GM18511 (cell line): Measurements from ENCODE around the gene UBL4B.
"Not testable (repeated sequence)": the region's sequence is repeated elsewhere in the genome, so short reads cannot be mapped to it uniquely, and the experiment has no call there.

Source experiments
- ATAC-seq: cut with Tn5 transposase; IDR thresholded peaks from one replicate; pipeline ENCODE4 v1.9.1; 2021; ENCODE audit warnings: mild to moderate bottlenecking, moderate library complexity; ENCODE audit not compliant: unreplicated experiment

UBL4B gene

GRCh38 chr1:110112143-110112542, at the start of gene UBL4B:
TSS of gene UBL4B (plus strand) at chr1:110112443. CDS start at chr1:110112535, 92 bp downstream.
- ATAC-seq, result no peak

GRCh38 chr1:110062612-110063011, 49.6 kb upstream of the UBL4B start:
- ATAC-seq, result no peak

GRCh38 chr1:110063781-110064180, 48.5 kb upstream of the UBL4B start:
- no peak for ATAC-seq

- no peak for ATAC-seq
Measured at GRCh38 chr1:110064576-110065337, 47.5 kb upstream of the UBL4B start.

GRCh38 chr1:110065841-110066240, 46.4 kb upstream of the UBL4B start:
- no peak for ATAC-seq

- no peak for ATAC-seq
Measured at GRCh38 chr1:110067479-110067892, 44.8 kb upstream of the UBL4B start.

- ATAC-seq, result no peak
Measured at GRCh38 chr1:110067893-110068645, 44.2 kb upstream of the UBL4B start.

- no peak for ATAC-seq
Measured at GRCh38 chr1:110068646-110069403, 43.4 kb upstream of the UBL4B start.

GRCh38 chr1:110069404-110070281, 42.6 kb upstream of the UBL4B start:
- no peak for ATAC-seq

- ATAC-seq, result no peak
Measured at GRCh38 chr1:110070282-110070669, 42.0 kb upstream of the UBL4B start.

- ATAC-seq, result no peak
Measured at GRCh38 chr1:110070671-110071242, 41.5 kb upstream of the UBL4B start, which contains the start of gene ALX3. TSS of gene ALX3 (minus strand) at chr1:110070672. CDS start at chr1:110070612, 60 bp downstream.

- no peak for ATAC-seq
Measured at GRCh38 chr1:110074166-110074565, 38.1 kb upstream of the UBL4B start.

- ATAC-seq, result no peak
Measured at GRCh38 chr1:110076789-110077500, 35.3 kb upstream of the UBL4B start.

GRCh38 chr1:110079995-110080394, 32.2 kb upstream of the UBL4B start:
- not testable (repeated sequence) for ATAC-seq

- no peak for ATAC-seq
Measured at GRCh38 chr1:110081061-110081460, 31.2 kb upstream of the UBL4B start.

- ATAC-seq, result no peak
Measured at GRCh38 chr1:110082477-110082876, 29.8 kb upstream of the UBL4B start.

- ATAC-seq, result no peak
Measured at GRCh38 chr1:110083061-110083865, 29.0 kb upstream of the UBL4B start.

GRCh38 chr1:110083866-110084226, 28.4 kb upstream of the UBL4B start:
- ATAC-seq, result no peak
